Smooth muscle cell (in vitro differentiated cells): ENCODE results near the gene GAN. TPM values are rescaled to one million over a fixed set of nuclear protein-coding genes. Genes with fewer than 3 reads are reported as not detected.

Source experiments
- DNase-seq: peaks from one replicate; lab custom pipeline; 2025; ENCODE audit not compliant: unreplicated experiment; lab: John Stamatoyannopoulos, UW
- H2AFZ ChIP-seq: fragments of 200-600 bp; sonication (generic); 2 replicates; pipeline ENCODE4 v1.6.0; 2016; ENCODE audit warnings: antibody characterized with exemption, low read depth, mild to moderate bottlenecking
- H3F3A ChIP-seq: fragments of 200-600 bp; sonication (generic); 2 replicates; pipeline ENCODE4 v1.6.0; 2017; ENCODE audit warnings: antibody characterized with exemption, low read depth
- H3K27ac ChIP-seq: fragments of 200-600 bp; sonication (generic); 2 replicates; pipeline ENCODE4 v1.5.1; 2016; ENCODE audit warnings: low read depth, mild to moderate bottlenecking
- H3K27me3 ChIP-seq: fragments of 200-600 bp; sonication (generic); 2 replicates; pipeline ENCODE4 v1.6.1; 2016; ENCODE audit warnings: low read depth, mild to moderate bottlenecking
- H3K36me3 ChIP-seq: fragments of 200-600 bp; sonication (generic); 2 replicates; pipeline ENCODE4 v1.5.1; 2016; ENCODE audit warnings: low read depth
- H3K4me1 ChIP-seq: fragments of 200-600 bp; sonication (generic); 2 replicates; pipeline ENCODE4 v1.5.1; 2016; ENCODE audit warnings: low read depth
- H3K4me2 ChIP-seq: fragments of 200-600 bp; sonication (generic); 2 replicates; pipeline ENCODE4 v1.6.0; 2016; ENCODE audit warnings: mild to moderate bottlenecking
- H3K4me3 ChIP-seq: fragments of 200-600 bp; sonication (generic); 2 replicates; pipeline ENCODE4 v1.5.1; 2016; ENCODE audit warnings: mild to moderate bottlenecking
- H3K79me2 ChIP-seq: fragments of 200-600 bp; sonication (generic); 2 replicates; pipeline ENCODE4 v1.6.0; 2016; ENCODE audit warnings: low read depth, mild to moderate bottlenecking
- H3K9ac ChIP-seq: fragments of 200-600 bp; sonication (generic); 2 replicates; pipeline ENCODE4 v1.6.0; 2016; ENCODE audit warnings: low read depth
- H3K9me3 ChIP-seq: fragments of 200-600 bp; sonication (generic); replicated peaks from 2 replicates; pipeline ENCODE4 v1.5.1; 2016; ENCODE audit warnings: low read depth
- H4K20me1 ChIP-seq: fragments of 200-600 bp; sonication (generic); 2 replicates; pipeline ENCODE4 v1.6.0; 2016; ENCODE audit warnings: low read depth
- CTCF ChIP-seq: fragments of 200-600 bp; sonication (generic); IDR thresholded peaks from 2 replicates; pipeline ENCODE4 v1.5.1; 2017; ENCODE audit warnings: borderline replicate concordance, mild to moderate bottlenecking, antibody characterized with exemption; ENCODE audit not compliant: insufficient read depth, poor library complexity, severe bottlenecking
- WGBS: methylation state at CpG from one replicate; pipeline ENCODE4 v1.1.7; 2016; ENCODE audit warnings: low lambda C conversion rate; 5-methylcytosine and 5-hydroxymethylcytosine counted together
- polyA plus RNA-seq: library from polyadenylated mRNA; unstranded; fragments of >200 nt; fragmentation: Nextera tagmentation; extraction: Ambion mirVana; gene quantifications from 2 replicates; pipeline ENCODE4 v1.2.1, GENCODE V29; 2016
- total RNA-seq: library from RNA; depleted of rRNA; stranded (reverse); fragments of >200 nt; gene quantifications from 2 replicates; pipeline ENCODE4 v1.2.3, GENCODE V29; 2014

GAN gene
- total and polyA plus RNA-seq, 2 experiments from 2014 or later = 1.2 to 14.6 TPM

- H3K4me2 ChIP-seq = peak overlapping the region; percentile 59
- H3K36me3 ChIP-seq = no peaks in the 10 kb centered on the region
- DNase-seq = no peak
- H3K27ac ChIP-seq = peak overlapping the region; percentile 80
- H3K4me3 ChIP-seq = no peak overlapping the region
- H3K79me2 ChIP-seq = peaks cover 72% of the 10 kb centered on the region
- WGBS = 45% methylated on average over 6 of the region's 6 CpGs
- no peak for TF ChIP-seq CTCF
- H3K9me3 ChIP-seq = no peaks in the 10 kb centered on the region
- H3K4me1 ChIP-seq = peaks cover 10% of the 10 kb centered on the region
- peaks cover 80% of the 10 kb centered on the region for H4K20me1 ChIP-seq
- no peak overlapping the region for H2AFZ ChIP-seq
- no peaks in the 10 kb centered on the region for H3K27me3 ChIP-seq
- no peak overlapping the region for H3K9ac ChIP-seq
- no peaks in the 10 kb centered on the region for H3F3A ChIP-seq
Observed at GRCh38 chr16:81319221-81319912, 4.6 kb downstream of the GAN start.

- Histone ChIP-seq H3K9ac (no peak overlapping the region), H3K4me3 (no peak overlapping the region)
Observed at GRCh38 chr16:81321039-81321438, 6.3 kb downstream of the GAN start.

GRCh38 chr16:81321536-81321935 is 6.8 kb downstream of the GAN start:
- no peak overlapping the region for H2AFZ ChIP-seq
- no peaks in the 10 kb centered on the region for H3K27me3 ChIP-seq
- peaks cover 92% of the 10 kb centered on the region for H4K20me1 ChIP-seq
- no peaks in the 10 kb centered on the region for H3F3A ChIP-seq
- peaks cover 81% of the 10 kb centered on the region for H3K79me2 ChIP-seq
- H3K4me3 ChIP-seq = no peak overlapping the region
- H3K4me1 ChIP-seq = peaks cover 5% of the 10 kb centered on the region
- peak overlapping the region; percentile 32 for H3K4me2 ChIP-seq
- no peaks in the 10 kb centered on the region for H3K36me3 ChIP-seq
- no peak overlapping the region for H3K9ac ChIP-seq
- no peaks in the 10 kb centered on the region for H3K9me3 ChIP-seq
- peak overlapping the region; percentile 80 for H3K27ac ChIP-seq
- 91% methylated on average over 5 of the region's 5 CpGs for WGBS
- DNase-seq = no peak
- no peak for TF ChIP-seq CTCF

More at GRCh38 chr16:81321039-81321438, 6.3 kb downstream of the GAN start:
- no peak overlapping the region for H2AFZ ChIP-seq
- peak overlapping the region; percentile 32 for H3K4me2 ChIP-seq
- H3K36me3 ChIP-seq = no peaks in the 10 kb centered on the region
- DNase-seq = no peak
- WGBS = 54% methylated on average over 2 of the region's 2 CpGs
- peaks cover 82% of the 10 kb centered on the region for H3K79me2 ChIP-seq
- H3K9me3 ChIP-seq = no peaks in the 10 kb centered on the region
- no peaks in the 10 kb centered on the region for H3K27me3 ChIP-seq
- peaks cover 8% of the 10 kb centered on the region for H3K4me1 ChIP-seq
- H3F3A ChIP-seq = no peaks in the 10 kb centered on the region
- peak overlapping the region; percentile 80 for H3K27ac ChIP-seq
- H4K20me1 ChIP-seq = peaks cover 91% of the 10 kb centered on the region
- TF ChIP-seq CTCF = no peak

GRCh38 chr16:81324808-81325207 is 10.0 kb downstream of the GAN start:
- 89% methylated on average over 6 of the region's 6 CpGs for WGBS
- DNase-seq = no peak
- no peaks in the 10 kb centered on the region for H3K36me3 ChIP-seq
- H3K27ac ChIP-seq = no peak overlapping the region
- H3K9ac ChIP-seq = no peak overlapping the region
- H3K4me1 ChIP-seq = peaks cover 3% of the 10 kb centered on the region
- H3F3A ChIP-seq = no peaks in the 10 kb centered on the region
- H2AFZ ChIP-seq = no peak overlapping the region
- peaks cover 63% of the 10 kb centered on the region for H3K79me2 ChIP-seq
- H3K9me3 ChIP-seq = no peaks in the 10 kb centered on the region
- peaks cover 93% of the 10 kb centered on the region for H4K20me1 ChIP-seq
- H3K4me3 ChIP-seq = no peak overlapping the region
- TF ChIP-seq CTCF = no peak
- H3K4me2 ChIP-seq = no peak overlapping the region
- H3K27me3 ChIP-seq = no peaks in the 10 kb centered on the region
